ENCODE measurements around the gene CLDN10.

DNA sequence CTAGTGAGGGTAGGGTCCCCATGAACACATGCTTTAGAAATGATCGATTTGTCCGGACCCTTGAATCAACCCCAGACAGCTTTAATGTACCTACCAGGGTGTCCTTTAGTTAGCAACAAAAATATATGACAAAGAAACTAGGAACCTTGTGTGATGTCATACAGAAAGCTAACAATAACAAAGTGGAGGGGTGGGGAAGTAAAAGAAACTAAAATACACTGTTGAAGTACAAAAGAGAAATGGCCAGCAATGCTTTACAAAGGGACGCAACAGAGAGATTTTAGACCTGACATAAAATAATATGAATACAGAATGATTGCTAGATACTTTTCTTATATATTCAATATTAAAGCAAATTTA, 52.0 kb downstream of the CLDN10 start:
- TF ChIP-seq NRF1 (IDR thresholded peaks at IDR 0.05; ENCODE audit: low read depth, low read length) (no peak), KDM4A (IDR thresholded peaks at IDR 0.05; ENCODE audit: low read depth, low read length, severe bottlenecking) (no peak), SRF (IDR thresholded peaks at IDR 0.05; ENCODE audit: low read depth, low read length) (no peak)
